H54 (cell line): Measurements from ENCODE around the gene CASK.
"Not testable (repeated sequence)": the region's sequence is repeated elsewhere in the genome, so short reads cannot be mapped to it uniquely, and the experiment has no call there.

ENCODE experiments used
- DNase-seq: peaks from one replicate; pipeline ENCODE4 v3.0.0; 2011; ENCODE audit warnings: low spot score, mixed read lengths; ENCODE audit not compliant: insufficient read length
- FAIRE-seq: peaks from 3 replicates; lab custom pipeline; 2011; peaks lifted over from hg19 to GRCh38; lab: Jason Lieb, UNC
- POLR2A ChIP-seq: IDR thresholded peaks from 2 replicates; pipeline ENCODE4 v1.6.1; 2011; ENCODE audit warnings: low read depth, mild to moderate bottlenecking, low read length

Gene CASK

GRCh38 chrX:41720125-41720779, 203.1 kb downstream of the CASK start:
- no peak for FAIRE-seq
- no peak for DNase-seq
- TF ChIP-seq POLR2A: no peak

DNA sequence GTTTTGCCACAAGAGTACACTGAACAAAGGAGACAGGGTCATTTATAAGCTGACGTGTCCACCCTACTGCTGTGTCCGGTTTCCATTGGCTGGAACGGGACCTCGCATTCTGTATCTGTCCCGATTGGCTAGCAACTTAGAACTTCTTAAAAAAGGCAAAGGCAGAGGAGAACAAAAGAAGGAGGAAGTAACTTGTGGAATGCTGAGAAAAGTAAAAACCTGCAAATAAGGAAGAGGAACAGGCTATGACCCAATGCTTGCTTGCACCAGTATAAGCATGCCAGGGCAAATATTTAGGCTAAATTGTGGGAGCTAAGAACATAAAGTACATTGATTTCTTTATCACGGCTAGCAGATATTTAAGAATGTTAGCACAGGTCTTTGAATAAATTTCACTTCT, 203.7 kb downstream of the CASK start:
- FAIRE-seq, DNase-seq: not testable (repeated sequence)

DNA sequence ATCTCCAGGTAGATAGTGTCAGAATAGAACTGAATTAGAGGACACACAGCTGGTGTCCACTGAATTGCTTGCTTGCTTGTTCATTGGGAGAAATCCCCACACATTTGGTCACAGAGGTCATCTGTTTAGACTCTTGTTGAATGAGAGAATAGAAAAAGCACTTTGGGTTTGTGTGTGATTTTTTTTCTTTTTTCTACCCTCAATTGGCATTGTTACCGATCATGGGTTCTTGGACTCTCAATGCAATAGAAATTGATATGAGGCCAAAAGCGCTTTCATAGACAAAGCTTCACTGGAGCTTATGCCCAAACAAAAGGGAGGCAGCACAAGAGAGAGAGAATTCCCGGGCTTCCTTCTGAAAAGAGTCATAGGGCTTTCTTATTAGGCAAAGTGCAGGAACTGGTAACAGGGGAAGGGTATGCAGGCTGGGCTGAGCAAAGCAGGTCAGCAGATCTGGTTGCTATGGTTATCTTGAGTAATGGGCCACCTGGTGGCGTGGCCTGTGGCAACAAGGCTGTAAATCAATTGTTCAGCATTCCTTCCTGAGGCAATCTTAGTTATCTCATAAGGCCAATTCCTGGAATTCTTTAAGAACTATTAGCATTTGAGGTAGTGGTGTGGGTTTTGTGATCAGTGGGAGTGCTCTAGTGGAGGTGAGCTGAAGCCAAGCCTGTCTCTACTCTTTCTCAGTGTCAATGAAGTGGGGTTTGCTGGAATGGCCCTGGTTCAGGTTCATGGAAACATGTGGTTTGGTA, 204.7 kb downstream of the CASK start:
- FAIRE-seq (no peak), DNase-seq (no peak)
- no peak for TF ChIP-seq POLR2A

- no peak for FAIRE-seq
- DNase-seq: no peak
- TF ChIP-seq POLR2A: no peak
Observed at GRCh38 chrX:41716767-41717473, 206.4 kb downstream of the CASK start.

DNA sequence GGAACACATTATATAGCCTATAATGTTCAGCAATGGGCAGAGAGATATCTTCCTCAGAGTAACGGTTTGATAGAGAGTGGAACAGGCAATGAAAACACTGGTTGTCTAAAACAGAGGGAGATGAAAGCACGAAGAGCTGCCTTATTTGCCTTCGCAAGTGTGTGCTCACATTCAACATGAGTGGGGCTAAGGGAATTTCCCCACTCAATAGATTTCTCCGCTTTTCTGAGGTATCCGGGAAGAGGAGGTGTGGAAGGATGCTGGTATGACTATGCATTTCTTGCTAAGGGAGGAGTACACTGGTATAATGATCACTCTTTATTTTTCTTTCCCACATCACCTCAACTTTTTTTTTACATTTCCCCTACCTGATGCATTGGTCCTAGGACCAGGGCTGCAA, 207.1 kb downstream of the CASK start:
- TF ChIP-seq POLR2A: no peak
- FAIRE-seq (no peak), DNase-seq (no peak)

DNA sequence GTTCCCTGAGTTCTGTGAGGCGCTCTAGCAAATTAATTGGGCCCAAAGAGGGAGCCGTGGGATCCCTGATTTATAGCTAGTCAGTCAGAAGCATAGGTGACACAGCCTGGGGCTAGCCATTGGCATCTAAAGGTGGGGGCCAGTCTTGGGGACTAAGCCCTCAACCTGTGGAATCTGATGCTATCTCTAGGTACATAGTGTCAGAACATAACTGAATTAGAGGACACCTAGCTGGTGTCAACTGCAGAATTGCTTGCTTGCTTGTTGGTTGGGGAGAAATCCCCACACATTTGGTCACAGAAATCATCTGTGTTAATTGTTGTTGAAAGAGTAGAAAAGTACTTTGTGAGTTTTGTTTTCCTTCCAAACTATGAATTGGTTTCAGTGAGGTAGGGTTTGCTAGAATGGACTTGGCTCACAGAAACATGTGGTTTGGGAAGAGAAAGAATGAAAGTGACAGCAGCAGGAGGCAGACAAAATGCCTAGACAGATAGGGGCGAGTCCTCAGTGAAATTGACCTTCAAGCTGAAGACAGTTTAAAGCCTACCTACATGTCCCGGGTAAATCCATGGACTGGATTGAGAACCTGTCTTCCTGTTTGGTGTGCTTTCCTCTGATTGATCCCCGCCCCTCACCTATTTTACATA, 212.2 kb downstream of the CASK start:
- DNase-seq: no peak
- FAIRE-seq: no peak
- no peak for TF ChIP-seq POLR2A

GRCh38 chrX:41708486-41708885, 214.9 kb downstream of the CASK start:
- no peak for DNase-seq
- no peak for TF ChIP-seq POLR2A
- no peak for FAIRE-seq

GRCh38 chrX:41707218-41707617, 216.1 kb downstream of the CASK start:
- DNase-seq (no peak), FAIRE-seq (no peak)
- TF ChIP-seq POLR2A: no peak

GRCh38 chrX:41705680-41706374, 217.5 kb downstream of the CASK start:
- DNase-seq (no peak), FAIRE-seq (no peak)
- TF ChIP-seq POLR2A: no peak

DNA sequence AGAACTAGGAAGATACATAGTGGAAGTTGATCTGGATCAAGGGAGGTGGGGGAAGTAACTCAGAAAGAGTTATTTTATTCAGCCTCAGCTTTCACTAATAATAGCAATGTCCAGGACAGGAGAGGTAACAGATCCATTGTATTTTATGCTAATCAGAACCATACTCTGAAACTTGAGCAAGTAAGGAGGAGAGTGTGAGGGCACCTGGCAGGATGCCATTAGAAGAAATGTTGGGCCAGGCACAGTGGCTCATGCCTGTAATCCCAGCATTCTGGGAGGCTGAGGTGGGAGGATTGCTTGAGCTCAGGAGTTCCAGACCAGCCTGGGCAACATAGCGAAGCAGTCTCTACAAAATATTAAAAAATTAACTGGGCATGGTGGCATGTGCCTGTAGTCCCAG, 218.3 kb downstream of the CASK start:
- TF ChIP-seq POLR2A: no peak
- FAIRE-seq (no peak), DNase-seq (no peak)

DNA sequence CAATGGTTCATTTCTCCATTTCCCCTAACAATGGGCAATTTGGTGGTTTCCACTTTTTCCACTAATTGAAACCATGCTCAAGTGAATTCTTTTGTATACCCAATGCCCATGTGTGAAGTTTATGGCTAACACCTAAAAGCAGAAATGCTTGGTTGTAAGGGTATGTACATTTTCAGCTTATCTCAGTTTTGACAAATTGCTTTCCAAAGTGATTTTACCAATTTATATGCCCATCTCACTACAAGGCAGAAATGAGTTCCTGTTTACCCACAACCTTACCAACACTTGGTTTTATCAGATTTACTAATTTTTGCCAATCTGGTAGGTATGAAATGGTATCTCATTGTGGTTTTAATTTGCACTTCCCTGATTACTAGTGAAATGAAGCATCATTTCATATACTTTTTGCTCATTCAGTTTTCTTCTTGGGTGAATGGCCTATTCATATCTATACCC, 219.8 kb downstream of the CASK start:
- FAIRE-seq (no peak), DNase-seq (no peak)
- TF ChIP-seq POLR2A: no peak

DNA sequence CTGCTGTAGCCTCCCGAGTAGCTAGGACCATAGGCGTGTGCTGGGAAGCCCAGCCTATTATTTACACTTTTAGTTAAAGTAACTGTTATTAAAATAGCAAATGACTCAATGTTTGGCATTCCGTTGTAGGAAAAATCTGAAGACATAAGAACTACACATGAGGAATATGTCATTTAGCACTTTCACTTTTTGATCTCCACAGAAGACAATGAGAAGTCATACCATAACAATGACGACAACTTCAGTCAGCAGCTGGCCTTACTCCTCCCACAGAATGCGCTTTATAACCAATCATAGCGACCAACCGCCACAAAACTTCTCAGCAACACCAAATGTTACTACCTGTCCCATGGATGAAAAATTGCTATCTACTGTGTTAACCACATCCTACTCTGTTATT, 227.9 kb downstream of the CASK start:
- no peak for DNase-seq
- FAIRE-seq: no peak

GRCh38 chrX:41693024-41693423, 230.3 kb downstream of the CASK start:
- no peak for FAIRE-seq
- TF ChIP-seq POLR2A: no peak
- DNase-seq: no peak

More for the DNA sequence above, 227.9 kb downstream of the CASK start:
- TF ChIP-seq POLR2A: no peak
